HG03175 (cell line): Measurements from ENCODE around the gene TCF7L2.

ENCODE experiments used
- ATAC-seq: cut with Tn5 transposase; IDR thresholded peaks from one replicate; pipeline ENCODE4 v1.9.1; 2021; ENCODE audit warnings: mild to moderate bottlenecking, moderate library complexity; ENCODE audit not compliant: unreplicated experiment

TCF7L2 gene

DNA sequence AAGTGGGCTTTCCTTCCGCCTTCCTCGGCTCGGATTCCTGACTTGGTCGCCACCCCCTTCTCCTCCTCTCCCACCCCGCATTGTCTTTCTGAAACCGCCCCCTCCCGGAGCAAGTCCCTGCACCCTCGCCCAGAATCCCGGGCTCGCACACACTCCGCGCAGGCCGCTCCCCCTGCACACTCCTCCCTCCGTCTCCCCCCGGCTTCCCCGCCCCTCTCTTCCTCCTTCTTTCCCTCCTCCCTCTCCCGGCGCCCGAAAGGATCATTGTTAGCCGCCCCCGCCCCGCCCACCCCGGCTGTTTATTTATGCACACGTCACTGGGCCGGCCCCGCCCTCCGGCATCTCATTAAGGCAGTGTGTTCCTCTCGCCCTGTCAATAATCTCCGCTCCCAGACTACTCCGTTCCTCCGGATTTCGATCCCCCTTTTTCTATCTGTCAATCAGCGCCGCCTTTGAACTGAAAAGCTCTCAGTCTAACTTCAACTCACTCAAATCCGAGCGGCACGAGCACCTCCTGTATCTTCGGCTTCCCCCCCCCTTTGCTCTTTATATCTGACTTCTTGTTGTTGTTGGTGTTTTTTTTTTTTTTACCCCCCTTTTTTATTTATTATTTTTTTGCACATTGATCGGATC, at the start of gene TCF7L2:
TCF7L2 (plus strand) TSS at position 373 of the 633 bp plus-strand sequence. CDS start 510 bp downstream, outside the sequence.
- no peak for ATAC-seq

GRCh38 chr10:112902730-112903129, 47.3 kb upstream of the TCF7L2 start:
- ATAC-seq, result no peak

- no peak for ATAC-seq
Observed at GRCh38 chr10:112904000-112904399, 46.0 kb upstream of the TCF7L2 start.

DNA sequence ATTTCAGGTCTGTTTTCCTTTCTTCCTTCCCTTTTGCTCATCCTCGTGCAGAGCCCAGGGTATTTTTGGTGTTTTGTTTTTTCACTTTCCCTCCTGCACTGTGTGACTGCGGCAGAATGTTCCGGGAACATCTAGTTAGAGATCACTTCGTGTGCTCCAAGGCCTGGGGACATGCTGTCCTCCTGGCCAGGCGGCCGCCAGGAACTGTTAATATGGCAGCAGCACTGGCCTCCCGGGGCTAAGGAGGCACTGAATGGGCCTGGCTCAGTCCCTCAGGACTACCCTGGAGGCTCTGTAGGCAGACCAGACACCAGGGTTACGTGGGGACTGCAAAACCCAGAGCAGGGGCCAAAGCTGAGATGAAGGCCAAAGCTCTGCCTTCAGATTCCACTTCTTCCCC, 43.1 kb upstream of the TCF7L2 start:
- no peak for ATAC-seq

GRCh38 chr10:112907893-112908292, 42.2 kb upstream of the TCF7L2 start:
- no peak for ATAC-seq

- ATAC-seq, result no peak
Observed at GRCh38 chr10:112911206-112911605, 38.8 kb upstream of the TCF7L2 start.

DNA sequence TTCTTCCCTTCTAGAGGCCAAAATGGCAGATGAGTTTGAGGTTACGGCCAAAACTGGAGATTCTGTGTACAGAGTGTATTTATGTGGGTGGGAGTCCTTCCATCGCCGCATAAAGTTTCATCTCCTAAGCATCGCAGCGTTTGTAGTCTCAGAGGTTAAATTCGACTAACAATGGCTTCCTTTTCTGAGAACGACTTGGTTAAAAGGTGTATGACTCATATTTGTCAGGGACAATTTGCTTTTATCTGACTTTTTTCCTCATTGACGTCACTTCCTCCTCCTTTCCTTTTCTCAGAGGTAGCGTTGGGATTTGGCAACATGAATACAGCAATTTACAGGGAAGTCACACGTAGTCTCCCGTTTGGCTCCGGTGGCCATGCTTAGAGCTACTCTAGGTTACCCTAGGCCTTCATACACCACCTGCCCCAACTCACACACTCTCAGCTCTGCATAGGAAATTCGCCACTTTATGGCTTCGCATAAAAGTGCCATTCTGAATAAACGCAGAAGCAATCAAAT, 37.6 kb upstream of the TCF7L2 start:
- ATAC-seq, result no peak

- ATAC-seq, result no peak
Observed at GRCh38 chr10:112913255-112913654, 36.8 kb upstream of the TCF7L2 start.

DNA sequence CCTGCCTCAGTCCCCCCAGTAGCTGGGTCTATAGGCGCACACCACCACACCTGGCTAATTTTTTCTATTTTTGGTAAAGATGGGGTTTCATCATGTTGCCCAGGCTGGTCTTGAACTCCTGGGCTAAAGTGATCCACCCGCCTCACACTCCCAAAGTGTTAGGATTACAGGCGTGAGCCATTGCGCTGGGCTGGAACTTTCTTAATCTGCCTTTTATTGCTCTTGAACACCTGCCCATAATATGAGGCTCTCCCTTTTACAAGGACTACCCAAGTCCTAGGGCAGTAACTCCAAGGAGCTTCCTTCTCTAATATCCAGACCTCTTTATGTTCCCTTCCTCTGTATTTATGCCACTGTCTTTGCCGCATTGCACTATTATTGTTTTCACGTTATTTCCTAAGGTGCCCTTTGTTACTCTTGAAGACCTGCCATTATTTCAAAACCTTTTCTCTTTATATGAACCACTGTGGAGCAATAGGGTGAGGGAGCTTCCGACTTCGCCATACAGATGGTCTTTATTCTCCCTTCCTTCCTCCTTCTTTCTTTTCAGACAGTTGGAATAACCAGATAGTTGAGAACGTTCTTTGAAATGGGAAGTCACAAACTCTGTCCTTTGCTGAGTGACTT, 36.3 kb upstream of the TCF7L2 start:
- ATAC-seq, result no peak

GRCh38 chr10:112914288-112914952, 35.6 kb upstream of the TCF7L2 start:
- ATAC-seq, result no peak

DNA sequence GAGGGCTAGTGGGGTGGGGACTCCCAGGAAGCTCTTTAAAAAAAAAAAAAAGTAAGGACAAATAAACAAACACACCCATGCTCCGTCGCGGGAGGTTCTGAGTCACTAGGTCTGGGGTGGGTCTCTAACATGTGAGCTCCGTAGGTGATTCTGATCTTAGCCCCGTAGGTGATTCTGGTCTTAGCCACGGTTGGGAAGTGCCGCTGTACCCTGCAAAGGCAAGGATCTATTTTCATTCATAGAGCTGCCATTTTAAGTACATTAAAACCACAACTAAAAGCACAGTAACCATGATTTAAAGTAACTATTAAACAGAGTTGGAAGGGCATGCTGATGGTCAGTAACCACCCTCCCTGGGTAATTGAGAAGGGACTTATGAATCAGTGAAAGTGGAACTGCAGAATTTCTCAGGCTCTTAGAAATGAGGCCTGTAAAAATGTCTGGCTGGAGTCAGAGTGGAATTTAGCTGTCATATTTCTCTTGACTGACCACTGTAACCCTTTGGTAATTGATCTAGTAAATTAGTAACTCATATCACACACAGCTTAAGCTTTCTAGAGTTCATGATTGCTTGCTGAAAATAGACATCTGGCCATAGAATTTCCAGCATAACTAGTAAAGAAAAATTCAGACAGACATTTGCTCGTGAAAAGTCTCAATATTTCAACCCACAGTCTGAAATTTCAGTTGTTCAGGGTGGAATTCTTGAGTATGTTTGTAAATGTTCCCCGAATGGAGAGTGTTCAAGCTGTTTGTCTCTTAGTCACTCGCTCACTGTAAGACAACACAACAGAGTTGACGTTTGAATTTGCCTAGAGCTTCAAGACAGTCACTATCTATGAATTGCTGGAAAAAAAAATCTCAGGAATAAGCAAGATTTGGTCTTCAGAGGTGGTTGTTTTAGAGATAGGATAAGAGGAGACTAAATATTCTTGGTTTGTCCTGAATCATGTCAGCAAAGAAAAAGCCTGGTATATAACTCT, 34.2 kb upstream of the TCF7L2 start:
- ATAC-seq, result peak; percentile 61

GRCh38 chr10:112917681-112918080, 32.4 kb upstream of the TCF7L2 start:
- ATAC-seq, result no peak

GRCh38 chr10:112918771-112919170, 31.3 kb upstream of the TCF7L2 start:
- no peak for ATAC-seq

GRCh38 chr10:112919721-112920120, 30.3 kb upstream of the TCF7L2 start:
- no peak for ATAC-seq

- no peak for ATAC-seq
Observed at GRCh38 chr10:112926906-112927688, 22.9 kb upstream of the TCF7L2 start.

DNA sequence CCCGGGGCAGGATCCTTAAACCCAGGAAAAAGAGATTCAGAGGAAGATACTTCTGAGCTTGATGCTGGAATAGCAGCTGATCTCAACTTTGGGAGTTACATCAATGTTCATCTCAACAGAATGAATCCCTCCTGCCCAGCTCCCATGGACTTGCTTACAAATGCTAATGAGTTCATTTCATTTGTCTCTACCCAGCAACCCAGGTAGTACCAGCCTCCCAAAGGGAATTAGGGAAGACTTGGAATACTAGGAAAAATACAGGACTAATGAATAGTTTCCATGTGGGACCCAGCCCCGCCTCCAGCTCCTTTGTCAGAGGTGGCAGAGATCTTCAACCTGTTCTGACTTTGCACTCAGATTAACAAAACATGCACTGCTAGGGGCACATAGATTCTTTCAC, 22.1 kb upstream of the TCF7L2 start:
- no peak for ATAC-seq

- no peak for ATAC-seq
Observed at GRCh38 chr10:112932658-112933057, 17.4 kb upstream of the TCF7L2 start.

GRCh38 chr10:112934193-112934592, 15.9 kb upstream of the TCF7L2 start:
- no peak for ATAC-seq

GRCh38 chr10:112938808-112939482, 11.1 kb upstream of the TCF7L2 start:
- ATAC-seq, result no peak
